Aorta (tissue), 5 donors: ENCODE measurements around the gene ITSN2. TPM values are rescaled to one million over a fixed set of nuclear protein-coding genes. Genes with fewer than 3 reads are reported as not detected.

Experiments used
- ATAC-seq: fragments of 200-7000 bp; cut with Tn5 transposase; one replicate; pipeline ENCODE4 v1.9.1; 2022; ENCODE audit warnings: moderate library complexity; ENCODE audit not compliant: low FRiP score
- DNase-seq, 2 donors: peaks; one replicate each; pipeline ENCODE4 v3.0.0-alpha.2; 2020
- H3K27ac ChIP-seq, 2 donors: one replicate each; pipeline ENCODE4 v1.5.1; 2013; ENCODE audit warnings: low read length in 2 of 2, mild to moderate bottlenecking in 2 of 2, moderate library complexity in 2 of 2, control low read depth in 1 of 2, inconsistent platforms in 1 of 2, low read depth in 1 of 2
- H3K27me3 ChIP-seq, 2 donors: one replicate each; pipeline ENCODE4 v1.6.1; 2013; ENCODE audit warnings: control low read depth in 1 of 2, low read length in 1 of 2, mild to moderate bottlenecking in 1 of 2, moderate library complexity in 1 of 2; ENCODE audit not compliant: insufficient read depth in 2 of 2, control insufficient read depth in 1 of 2
- H3K36me3 ChIP-seq, 2 donors: one replicate each; pipeline ENCODE4 v1.6.1; 2013; ENCODE audit warnings: control low read depth in 1 of 2, low read length in 1 of 2, mild to moderate bottlenecking in 1 of 2; ENCODE audit not compliant: insufficient read depth in 2 of 2, control insufficient read depth in 1 of 2
- H3K4me1 ChIP-seq, 2 donors: one replicate each; pipeline ENCODE4 v1.6.1; 2013; ENCODE audit warnings: low read length in 2 of 2, control low read depth in 1 of 2, mild to moderate bottlenecking in 1 of 2, moderate library complexity in 1 of 2; ENCODE audit not compliant: insufficient read depth in 2 of 2, control insufficient read depth in 1 of 2
- H3K4me3 ChIP-seq, 2 donors: one replicate each; pipeline ENCODE4 v1.5.1; 2013; ENCODE audit warnings: low read length in 2 of 2, control low read depth in 1 of 2, mild to moderate bottlenecking in 1 of 2
- H3K9me3 ChIP-seq: one replicate; pipeline ENCODE4 v1.6.1; 2013; ENCODE audit warnings: mild to moderate bottlenecking, low read length; ENCODE audit not compliant: control insufficient read depth
- WGBS, 2 donors: extraction: QIAGEN DNeasy Blood & Tissue Kit; methylation state at CpG; one replicate each; pipeline ENCODE4 v1.1.7; 2013; 5-methylcytosine and 5-hydroxymethylcytosine counted together
- intact Hi-C, 2 donors: fragments of 100-400 bp; cut with DNase I; formaldehyde crosslinking; loops; one replicate each; pipeline versions ENCODE4 v1.14.2 to v1.15.0; 2022
- polyA plus RNA-seq, 2 donors: library from polyadenylated mRNA; stranded (reverse); fragments of 200-250 nt; gene quantifications; one replicate each; pipeline ENCODE4 v1.2.3, GENCODE V29; 2013
- total RNA-seq, 2 donors: library from RNA; stranded (reverse); fragmentation: NEBNext Ultra II Directional; extraction: Animal tissue kit (Norgen Biotek cat#: 25700); gene quantifications; one replicate each; pipeline ENCODE4 v1.2.1, GENCODE V29; 2021
- donor health status: healthy with polysubstance abuse.
- donor health status: Bipolar disorder and iron deficiency.
- donor health status: DM: no; HTN: no; CAD: no.
- donor health status: DM: no; HTN: no; CAD: no.
- donor health status: DM: yes; HTN: yes; CAD: no.

Gene ITSN2
- total and polyA plus RNA-seq, 4 donors, result 20.5 to 87.0 (median 43.9) TPM

- Histone ChIP-seq H3K27me3 (no peaks in the 10 kb centered on the region), H3K4me3 (no peak overlapping the region), H3K9me3 (no peaks in the 10 kb centered on the region), H3K27ac (no peak overlapping the region), H3K36me3 (no peaks in the 10 kb centered on the region), H3K4me1 (no peaks in the 10 kb centered on the region)
- intact Hi-C loops, result no loop called here
- no peak for DNase-seq
- WGBS, 2 donors, result 82 to 87% methylated on average over 10 of the region's 10 CpGs
- no peak for ATAC-seq
Observed at GRCh38 chr2:24189551-24189950, 170.8 kb downstream of the ITSN2 start.

GRCh38 chr2:24183366-24184069 lies 176.8 kb downstream of the ITSN2 start:
- no peaks in the 10 kb centered on the region for H3K9me3 ChIP-seq

GRCh38 chr2:24182507-24182906 lies 177.8 kb downstream of the ITSN2 start:
- Histone ChIP-seq H3K9me3 (no peaks in the 10 kb centered on the region), H3K27me3 (no peaks in the 10 kb centered on the region), H3K36me3 (no peaks in the 10 kb centered on the region), H3K4me3 (no peak overlapping the region), H3K27ac (no peak overlapping the region), H3K4me1 (no peaks in the 10 kb centered on the region)
- intact Hi-C loops, result no loop called here
- DNase-seq (no peak), ATAC-seq (no peak)
- 96 to 97% methylated on average over 7 of the region's 7 CpGs for WGBS, 2 donors

More at GRCh38 chr2:24183366-24184069, 176.8 kb downstream of the ITSN2 start:
- H3K36me3 ChIP-seq, result no peaks in the 10 kb centered on the region
- no peaks in the 10 kb centered on the region for H3K4me1 ChIP-seq
- no peak overlapping the region for H3K4me3 ChIP-seq
- DNase-seq (no peak), ATAC-seq (no peak)
- no peaks in the 10 kb centered on the region for H3K27me3 ChIP-seq
- intact Hi-C loops, result no loop called here
- WGBS, 2 donors, result 37 to 44% methylated on average over 6 of the region's 6 CpGs
- no peak overlapping the region for H3K27ac ChIP-seq

- H3K36me3 ChIP-seq, result no peaks in the 10 kb centered on the region
- 90 to 93% methylated on average over 6 of the region's 6 CpGs for WGBS, 2 donors
- DNase-seq, result no peak
- H3K9me3 ChIP-seq, result no peaks in the 10 kb centered on the region
- no peaks in the 10 kb centered on the region for H3K4me1 ChIP-seq
- no peak overlapping the region for H3K27ac ChIP-seq
- no peak for ATAC-seq
- intact Hi-C loops, result no loop called here
- H3K27me3 ChIP-seq, result no peaks in the 10 kb centered on the region
- H3K4me3 ChIP-seq, result no peak overlapping the region
Observed at GRCh38 chr2:24181849-24182248, 178.5 kb downstream of the ITSN2 start.

GRCh38 chr2:24179683-24180082 lies 180.7 kb downstream of the ITSN2 start:
- no peaks in the 10 kb centered on the region for H3K27me3 ChIP-seq
- H3K4me3 ChIP-seq, result no peak overlapping the region
- no peaks in the 10 kb centered on the region for H3K9me3 ChIP-seq
- intact Hi-C loops, result no loop called here
- H3K36me3 ChIP-seq, result no peaks in the 10 kb centered on the region
- H3K4me1 ChIP-seq, result no peaks in the 10 kb centered on the region
- ATAC-seq, result no peak
- no peak for DNase-seq
- no peak overlapping the region for H3K27ac ChIP-seq

GRCh38 chr2:24176326-24176725 lies 184.0 kb downstream of the ITSN2 start:
- WGBS, 2 donors, result 45 to 59% methylated on average over 1 of the region's 1 CpG
- no peak overlapping the region for H3K4me3 ChIP-seq
- intact Hi-C loops, result no loop called here
- no peaks in the 10 kb centered on the region for H3K36me3 ChIP-seq
- DNase-seq, result no peak
- no peaks in the 10 kb centered on the region for H3K27me3 ChIP-seq
- no peaks in the 10 kb centered on the region for H3K4me1 ChIP-seq
- H3K27ac ChIP-seq, result no peak overlapping the region
- ATAC-seq, result no peak
- no peaks in the 10 kb centered on the region for H3K9me3 ChIP-seq

GRCh38 chr2:24175631-24176187 lies 184.6 kb downstream of the ITSN2 start:
- intact Hi-C loops, result no loop called here
- DNase-seq, result no peak
- 18 to 33% methylated on average over 17 of the region's 17 CpGs for WGBS, 2 donors
- peak overlapping the region in 1 of 2 donors; percentile 52 for H3K4me3 ChIP-seq
- no peaks in the 10 kb centered on the region for H3K9me3 ChIP-seq
- H3K27me3 ChIP-seq, result no peaks in the 10 kb centered on the region
- H3K36me3 ChIP-seq, result no peaks in the 10 kb centered on the region
- ATAC-seq, result no peak
- peak overlapping the region in 1 of 2 donors; percentile 3 for H3K27ac ChIP-seq
- H3K4me1 ChIP-seq, result no peaks in the 10 kb centered on the region

GRCh38 chr2:24174851-24175277 lies 185.5 kb downstream of the ITSN2 start, which contains the start of gene FAM228A:
FAM228A (plus strand) TSS chr2:24175053; CDS start chr2:24175481, 428 bp downstream.
- no peaks in the 10 kb centered on the region for H3K27me3 ChIP-seq
- no peaks in the 10 kb centered on the region for H3K4me1 ChIP-seq
- intact Hi-C loops, result no loop called here
- WGBS, 2 donors, result 27 to 37% methylated on average over 44 to 46 of the region's 46 CpGs
- no peaks in the 10 kb centered on the region for H3K36me3 ChIP-seq
- no peak for ATAC-seq
- H3K27ac ChIP-seq, result peak within 1 kb of the TSS in 1 of 2 donors; percentile 3
- DNase-seq, result no peak
- peak within 1 kb of the TSS in 1 of 2 donors; percentile 52 for H3K4me3 ChIP-seq
- H3K9me3 ChIP-seq, result no peaks in the 10 kb centered on the region

- H3K4me1 ChIP-seq, result no peaks in the 10 kb centered on the region
- H3K36me3 ChIP-seq, result peaks cover 0 to 1% of the 10 kb centered on the region in 2 donors
- H3K27me3 ChIP-seq, result no peaks in the 10 kb centered on the region
- ATAC-seq (no peak), DNase-seq (no peak)
- intact Hi-C loops, result no loop called here
- no peaks in the 10 kb centered on the region for H3K9me3 ChIP-seq
- H3K27ac ChIP-seq, result no peak overlapping the region
- no peak overlapping the region for H3K4me3 ChIP-seq
- 93 to 97% methylated on average over 5 of the region's 5 CpGs for WGBS, 2 donors
Observed at GRCh38 chr2:24169023-24169422, 191.3 kb downstream of the ITSN2 start.
